CD4-positive, alpha-beta T cell treated with Interleukin-6 for 4 hours (primary cell): ENCODE data around the gene MYO1G.

Source experiments
- DNase-seq: peaks from one replicate; pipeline ENCODE4 v3.0.0-alpha.2; 2020; ENCODE audit warnings: mixed read lengths

Gene MYO1G

DNA sequence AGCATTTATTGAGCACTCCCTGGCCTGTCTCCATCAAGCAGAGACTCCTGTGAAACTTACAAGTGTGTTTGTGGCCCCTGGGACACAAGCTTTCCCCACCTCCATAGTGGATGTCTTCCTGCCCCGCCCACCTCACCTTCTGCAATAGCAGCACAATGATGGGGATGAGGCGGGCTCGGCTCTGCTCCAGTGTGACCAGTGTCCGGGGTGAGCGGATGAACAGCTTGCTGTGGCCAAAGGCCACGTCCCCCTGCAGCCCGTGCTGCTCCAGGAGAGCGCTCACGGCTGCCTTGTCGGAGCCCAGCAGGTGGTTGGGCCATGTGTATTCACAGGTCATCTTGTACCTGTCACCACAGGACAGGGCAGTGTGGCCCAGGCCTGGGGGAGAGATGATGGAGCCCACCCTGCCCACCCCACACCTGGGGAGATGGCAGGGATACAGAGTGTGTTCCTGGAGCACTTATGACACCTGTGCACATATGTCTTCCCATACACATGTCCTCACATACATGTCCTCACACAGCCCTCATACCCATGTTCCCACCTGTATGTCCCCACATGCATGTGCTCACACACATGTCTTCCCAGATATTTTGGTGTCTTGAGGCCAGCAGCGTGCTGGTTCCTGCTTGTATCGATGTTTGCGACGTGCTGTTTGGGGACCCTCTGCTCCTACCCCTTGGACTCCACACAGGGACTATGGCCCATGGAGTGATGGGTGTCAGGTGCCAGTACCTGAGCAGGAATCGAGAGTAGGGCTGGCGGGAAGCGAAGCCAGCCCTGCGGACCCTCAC is 12.7 kb downstream of the MYO1G start:
- no peak for DNase-seq

DNA sequence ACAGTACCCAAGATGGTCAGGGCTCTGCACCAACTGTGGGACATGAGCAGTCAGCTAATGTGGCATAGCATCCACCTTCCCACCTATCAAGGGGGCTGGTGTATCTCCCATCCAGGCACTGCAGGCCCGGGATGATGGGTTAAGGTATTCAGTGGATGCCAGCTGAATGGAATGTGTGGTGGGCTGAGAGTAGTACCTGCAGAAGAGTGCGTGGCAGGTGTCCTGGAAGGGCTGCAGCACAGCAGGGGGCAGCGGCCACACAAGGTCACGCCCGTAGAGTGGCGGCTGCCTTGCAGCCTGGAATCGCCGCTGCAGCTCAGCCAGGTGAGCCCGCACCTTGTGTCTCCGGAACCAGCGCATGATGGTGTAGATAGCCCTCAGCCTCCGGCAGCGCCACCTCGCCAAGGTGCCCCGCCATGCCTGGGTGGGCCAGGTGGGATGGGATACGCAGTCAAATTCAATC is 13.3 kb downstream of the MYO1G start:
- DNase-seq, result no peak

DNA sequence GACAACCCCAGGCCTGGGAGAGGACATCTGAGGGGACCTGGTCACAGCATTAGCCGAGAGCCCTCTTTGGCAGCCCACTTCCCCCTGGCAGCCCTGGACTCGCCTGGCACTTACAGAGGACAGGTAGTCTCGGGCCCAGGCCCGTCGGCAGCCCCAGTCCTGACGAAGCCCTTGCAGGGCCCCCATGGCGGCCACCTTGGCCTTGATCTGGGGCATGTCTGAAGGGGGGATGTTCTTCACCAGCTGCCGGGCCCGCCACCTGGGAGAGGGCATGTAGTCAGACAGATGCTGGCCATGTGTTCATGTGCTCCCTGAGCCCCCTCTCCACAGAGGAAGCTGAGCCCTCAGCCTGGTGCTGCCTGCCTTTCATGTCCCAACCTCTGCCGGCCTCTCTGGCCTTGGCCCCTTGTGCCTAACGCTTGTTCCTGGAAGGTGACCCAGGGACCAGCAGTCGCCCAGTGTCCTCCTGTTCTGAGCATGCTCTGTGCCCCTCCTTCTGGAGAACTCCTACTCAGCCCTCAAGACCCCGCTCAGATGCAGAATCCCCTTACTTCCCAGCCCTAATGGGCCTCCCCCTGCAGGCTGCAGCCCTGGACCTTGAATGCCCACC is 13.9 kb downstream of the MYO1G start:
- no peak for DNase-seq

DNA sequence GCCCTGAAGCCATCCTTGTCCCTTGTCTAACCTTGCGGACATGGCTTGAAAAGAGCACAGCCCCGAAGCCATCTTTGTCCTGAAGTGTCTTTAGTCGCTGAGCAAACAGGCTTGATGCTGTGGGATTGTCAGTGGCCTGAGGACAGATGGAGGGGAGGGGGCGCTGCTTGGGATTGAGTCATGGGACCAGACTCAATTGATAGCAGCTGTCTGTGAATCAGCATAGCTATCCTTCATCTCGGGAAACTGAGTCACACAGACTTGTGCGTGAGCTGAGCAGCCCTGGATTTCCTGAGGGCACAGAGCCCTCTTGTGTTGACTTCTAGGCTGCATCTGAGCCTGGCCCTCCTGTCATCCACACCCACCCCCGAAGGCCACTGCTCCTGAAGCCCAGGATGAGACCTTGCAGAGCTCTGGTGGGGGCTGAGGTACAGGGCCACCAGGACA is 14.4 kb downstream of the MYO1G start:
- DNase-seq, result no peak

DNA sequence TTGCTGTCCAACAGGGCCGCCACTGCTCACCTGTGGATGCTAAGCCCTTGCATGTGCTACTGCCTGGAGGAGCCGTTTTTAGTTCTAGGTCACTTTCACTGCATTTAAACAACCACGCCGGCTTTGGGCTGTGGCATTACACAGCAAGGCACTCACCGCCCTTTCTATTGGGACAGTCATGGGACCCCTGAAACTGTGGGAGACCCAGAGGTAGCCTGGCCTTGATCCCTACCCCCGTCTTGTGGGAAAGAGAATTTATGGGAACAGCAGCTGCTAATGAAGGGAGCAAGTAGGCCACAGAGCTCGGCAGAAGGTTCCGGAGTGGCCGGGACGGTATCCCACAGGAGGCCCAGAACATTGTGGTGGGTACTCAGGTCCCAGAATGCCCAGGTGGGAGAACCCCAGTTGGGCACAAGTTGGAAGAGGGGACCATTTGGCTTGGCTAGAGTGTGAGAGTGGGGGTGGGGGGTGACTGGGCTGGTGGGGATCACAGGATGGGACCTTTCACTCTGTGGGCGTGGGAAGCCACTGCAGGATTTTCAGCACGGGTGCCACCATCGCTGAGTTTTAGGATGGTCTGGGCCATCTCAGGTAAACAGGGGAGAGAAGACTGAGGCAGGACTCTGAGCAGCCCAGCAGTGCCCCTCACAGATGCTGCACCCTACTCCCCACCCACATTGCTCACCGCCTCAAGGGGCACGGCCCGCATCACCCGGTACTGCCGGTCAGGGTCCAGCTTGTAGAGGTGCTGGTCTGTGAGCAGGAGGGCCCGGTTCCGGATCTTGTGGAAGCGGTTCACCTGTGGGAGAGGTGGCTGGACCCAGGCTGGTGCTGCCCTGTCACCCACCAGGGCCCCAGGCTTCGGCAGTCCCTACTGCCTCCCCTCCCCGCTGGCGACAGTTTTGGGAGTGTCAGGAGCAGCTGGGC is 15.2 kb downstream of the MYO1G start:
- no peak for DNase-seq

DNA sequence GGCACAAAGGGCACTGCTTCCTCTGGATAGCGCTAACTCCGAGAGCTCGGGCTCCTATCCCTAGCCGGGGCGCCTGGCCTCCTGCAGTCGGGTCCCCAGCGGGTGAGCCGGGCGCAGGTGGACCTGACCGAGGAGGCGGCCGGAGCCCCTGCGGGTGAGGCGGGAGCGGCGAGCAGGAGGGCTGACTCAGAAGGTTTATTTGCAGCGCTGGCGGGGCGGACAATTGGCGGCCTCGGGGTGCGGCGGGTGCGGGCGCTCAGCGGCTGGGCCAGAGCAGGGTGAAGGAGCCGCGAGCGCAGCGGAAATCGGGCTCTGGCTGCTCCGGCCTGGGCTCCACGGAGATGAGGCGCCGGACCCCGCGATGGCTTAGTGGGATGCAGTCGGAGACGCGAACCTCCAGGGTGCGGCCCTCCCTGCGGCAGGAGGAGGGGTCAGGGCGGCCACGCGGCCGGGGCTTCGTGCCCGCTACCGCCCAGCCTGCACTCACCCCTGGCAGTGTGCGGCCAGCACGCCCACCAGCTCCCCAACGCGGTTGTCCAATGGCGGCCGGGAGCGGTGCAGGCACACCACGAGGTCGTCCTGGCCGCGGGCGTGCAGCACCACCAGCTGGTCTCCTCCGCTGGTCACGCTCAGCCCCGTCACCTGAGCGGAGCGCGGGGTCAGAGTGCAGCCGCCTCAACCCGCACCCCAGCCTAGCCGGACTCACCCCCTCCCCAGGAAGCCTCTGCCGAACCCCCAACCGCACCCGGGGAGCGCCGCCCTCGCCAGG is 16.1 kb downstream of the MYO1G start:
- DNase-seq, result no peak

DNA sequence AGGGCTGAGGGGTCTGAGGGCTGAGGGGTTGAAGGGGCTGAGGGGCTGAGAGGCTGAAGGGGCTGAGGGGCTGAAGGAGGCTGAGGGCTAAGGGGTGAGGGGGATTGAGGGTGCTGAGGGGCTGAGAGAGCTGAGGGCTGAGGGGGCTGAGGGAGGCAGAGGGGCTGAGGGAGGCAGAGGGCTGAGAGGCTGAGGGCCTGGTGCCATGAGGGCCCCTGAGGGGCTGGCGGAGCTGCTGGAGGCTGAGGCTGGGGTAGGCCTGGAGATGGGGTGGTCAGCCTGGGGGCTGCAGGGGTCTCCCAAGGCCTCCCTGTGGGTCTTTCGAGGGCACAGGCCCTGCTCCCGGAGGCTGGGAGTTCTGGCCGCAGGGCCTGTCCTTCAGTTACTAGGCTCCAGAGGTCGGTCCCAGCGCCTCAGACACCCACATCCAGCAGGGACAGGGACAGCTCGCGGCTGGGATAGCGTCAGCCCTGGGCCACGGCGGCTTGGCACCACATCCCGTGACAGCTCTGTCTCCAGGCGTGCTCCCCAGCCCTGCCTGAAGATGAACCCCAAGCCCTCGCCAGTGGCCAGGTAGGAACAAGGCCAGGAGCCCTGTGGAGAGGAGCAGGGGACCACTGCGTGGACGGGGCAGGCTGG is 16.9 kb downstream of the MYO1G start:
- no peak for DNase-seq

DNA sequence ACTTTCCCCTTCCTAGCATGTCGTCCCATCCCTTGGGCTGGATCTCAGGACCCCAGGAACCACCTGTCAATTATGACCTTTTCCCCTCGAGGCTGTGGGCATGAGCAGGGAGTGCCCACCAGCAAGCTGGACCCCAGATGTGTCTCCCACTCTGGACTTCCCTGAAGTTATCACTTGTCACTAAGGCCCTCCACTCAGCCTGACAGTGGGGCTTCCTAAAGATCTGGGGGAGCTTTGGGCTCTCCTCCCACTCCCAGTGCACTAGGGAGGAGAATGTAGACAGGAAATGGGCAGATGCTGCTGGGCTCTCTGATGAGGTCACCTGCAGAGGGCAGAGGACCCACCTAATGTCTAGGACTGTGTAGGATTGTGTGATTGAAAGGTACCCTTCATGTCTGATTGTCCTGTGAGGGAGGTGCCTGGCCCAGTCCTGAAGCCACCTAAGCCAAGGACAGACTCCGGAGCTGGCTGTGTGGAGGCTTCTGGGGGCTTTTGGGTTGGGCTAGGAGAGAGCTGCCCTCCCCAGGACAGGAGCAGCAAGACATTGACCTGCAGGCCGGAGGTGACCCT is 18.7 kb downstream of the MYO1G start:
- no peak for DNase-seq

DNA sequence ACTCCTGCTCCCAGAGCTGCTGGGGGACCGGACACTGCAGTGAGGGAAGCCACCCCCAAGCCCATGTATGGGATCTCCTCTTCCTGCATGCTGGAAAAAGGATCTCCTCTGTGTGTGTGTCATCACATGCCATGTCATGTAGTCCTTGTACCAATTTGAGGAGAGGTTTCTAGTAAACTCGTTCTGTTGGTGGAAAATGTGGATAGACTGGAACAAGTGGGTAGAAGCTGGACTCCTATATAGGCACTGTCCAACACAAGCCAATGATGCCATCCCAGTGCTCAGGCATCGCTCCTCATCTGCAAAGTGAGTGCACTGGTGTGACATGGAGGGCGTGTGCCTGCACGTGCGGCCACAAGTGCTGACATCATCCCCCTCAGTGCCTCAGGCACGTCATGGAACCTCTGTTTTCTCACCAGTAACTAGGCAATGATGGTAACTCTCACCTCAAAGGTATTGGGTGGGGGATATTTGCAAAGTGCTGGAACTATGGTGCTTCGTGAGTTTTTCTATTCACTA is 19.3 kb downstream of the MYO1G start:
- DNase-seq, result no peak

DNA sequence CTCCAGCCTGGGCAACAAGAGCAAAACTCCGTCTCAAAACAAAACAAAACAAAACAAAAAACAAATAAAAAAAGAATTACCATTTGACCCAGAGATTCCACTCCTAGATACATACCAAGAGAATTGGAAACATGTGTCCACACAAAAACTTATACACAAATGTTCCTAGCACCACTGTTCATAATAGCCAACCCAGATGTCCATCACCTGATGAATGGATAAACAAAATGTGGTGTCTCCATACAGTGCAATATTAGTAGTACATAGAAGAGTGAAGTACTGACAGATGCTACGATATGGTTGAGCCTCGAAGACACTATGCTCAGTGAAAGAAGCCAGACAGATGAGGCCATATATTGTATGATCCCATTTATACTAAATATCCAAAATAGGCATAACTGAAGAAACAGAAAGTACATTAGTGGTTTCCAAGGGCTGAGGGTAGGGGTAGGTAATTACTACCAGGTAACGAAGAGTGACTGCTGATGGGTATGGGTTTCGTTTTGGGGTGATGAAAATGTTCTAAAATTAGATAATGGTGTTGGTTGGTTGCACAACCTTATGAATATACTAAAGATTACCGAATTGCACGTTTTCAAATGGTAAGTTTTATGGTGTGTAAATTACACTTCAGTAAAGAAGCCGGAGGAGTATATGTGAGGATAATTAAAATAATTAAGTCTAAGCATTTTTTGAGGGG is 20.0 kb downstream of the MYO1G start:
- no peak for DNase-seq

DNA sequence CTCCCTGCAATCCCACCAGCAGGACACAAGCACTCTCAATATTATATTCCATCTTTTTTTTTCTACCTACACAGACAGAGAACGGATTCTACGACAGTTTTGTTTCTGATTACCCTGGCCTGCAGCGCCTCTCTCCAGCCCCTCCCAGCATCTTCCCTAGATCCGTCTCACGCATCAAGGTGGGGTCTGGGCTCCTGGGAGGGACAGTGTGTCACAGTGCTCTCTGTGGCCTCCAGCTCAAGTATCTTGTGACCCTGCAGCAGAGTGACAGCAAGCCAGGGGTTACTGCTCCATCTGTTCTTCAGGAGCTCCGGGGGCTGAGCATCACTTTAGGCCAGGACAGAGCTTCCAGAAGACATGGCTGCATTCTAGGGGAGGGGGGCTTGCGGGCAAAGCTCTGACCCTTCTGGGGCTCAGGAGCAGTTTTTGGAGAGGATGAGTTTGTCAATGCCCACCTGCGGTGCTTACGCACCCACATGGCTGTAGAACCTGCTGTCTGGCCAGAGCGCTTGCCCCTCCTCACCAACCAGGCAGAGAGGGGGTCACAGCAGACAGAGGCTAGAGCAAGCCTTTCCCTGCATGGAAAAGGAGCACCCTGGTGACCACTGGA is 22.6 kb downstream of the MYO1G start:
- no peak for DNase-seq

DNA sequence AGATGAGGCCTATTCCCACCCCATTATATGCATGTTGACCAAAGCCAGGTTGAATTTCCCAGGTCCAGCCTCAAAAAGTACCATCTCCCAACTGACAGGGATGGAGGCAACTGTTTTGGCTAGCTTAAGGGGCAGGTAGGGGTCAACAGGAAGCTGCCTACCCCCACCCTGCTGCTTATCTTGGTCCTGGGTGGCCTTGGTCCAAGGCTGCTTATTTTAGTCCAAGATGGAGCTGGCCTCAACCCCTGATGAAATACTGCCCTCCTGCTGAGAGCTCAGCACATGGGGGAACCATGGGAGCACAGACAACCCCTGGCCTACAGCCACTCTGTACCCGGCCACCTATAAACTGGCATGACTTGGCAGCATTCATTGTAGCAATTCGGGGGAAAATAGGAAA is 23.1 kb downstream of the MYO1G start:
- no peak for DNase-seq

DNA sequence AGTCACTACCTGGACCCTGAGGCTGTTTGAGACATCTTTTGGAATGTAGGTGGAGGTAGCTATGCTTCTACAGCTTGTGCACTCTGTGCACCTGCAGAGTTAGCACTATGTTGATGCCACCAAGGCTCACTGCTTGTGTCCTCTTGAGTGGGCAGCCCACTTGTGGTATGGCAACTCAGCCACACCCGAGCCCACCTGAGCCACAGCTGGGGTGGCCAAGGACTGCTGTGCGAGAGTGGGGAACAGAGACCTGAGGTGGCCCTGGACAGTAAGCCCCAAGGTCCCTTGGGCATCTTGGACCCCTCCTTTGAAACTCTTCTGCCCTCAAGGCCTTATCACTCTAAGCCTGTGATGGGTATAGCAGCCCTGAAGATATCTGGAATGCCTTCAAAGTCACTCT is 25.7 kb downstream of the MYO1G start:
- DNase-seq, result no peak

DNA sequence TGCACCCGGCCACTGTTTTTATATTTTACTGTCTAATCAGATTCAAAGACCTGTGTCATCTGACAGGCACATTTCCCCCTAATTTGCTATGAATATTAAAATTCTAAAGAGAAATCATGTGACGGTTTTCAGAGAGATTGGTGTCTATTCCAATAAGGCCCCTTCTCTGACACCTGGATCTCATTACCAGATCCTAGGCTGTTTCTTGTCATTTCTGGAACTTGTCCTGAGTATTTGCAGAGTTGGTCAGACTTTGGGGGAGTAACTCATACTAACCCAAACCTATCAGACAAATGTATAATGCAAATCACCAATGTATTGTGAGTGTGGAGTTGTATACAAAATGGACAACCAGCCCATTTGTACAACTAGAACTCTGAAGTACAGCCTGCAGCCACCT is 29.5 kb downstream of the MYO1G start:
- no peak for DNase-seq

DNA sequence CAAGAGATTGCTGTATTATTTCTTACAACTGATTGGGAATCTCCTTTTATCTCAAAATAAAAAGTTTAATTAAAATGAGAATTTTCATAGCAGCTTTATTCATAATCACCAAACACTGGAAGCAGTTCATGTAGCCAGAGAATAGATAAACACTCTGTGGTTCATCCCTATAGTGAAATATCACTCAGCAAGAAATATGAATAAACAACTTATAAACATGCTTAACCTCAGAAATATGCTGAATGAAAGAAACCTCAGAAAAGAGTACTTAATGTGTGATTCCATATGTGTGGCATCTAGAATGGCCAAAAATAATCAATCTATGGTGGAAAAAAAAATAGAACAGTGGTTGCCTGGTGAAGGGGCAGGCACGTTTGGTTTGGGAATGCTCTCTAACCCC is 33.3 kb downstream of the MYO1G start:
- no peak for DNase-seq

DNA sequence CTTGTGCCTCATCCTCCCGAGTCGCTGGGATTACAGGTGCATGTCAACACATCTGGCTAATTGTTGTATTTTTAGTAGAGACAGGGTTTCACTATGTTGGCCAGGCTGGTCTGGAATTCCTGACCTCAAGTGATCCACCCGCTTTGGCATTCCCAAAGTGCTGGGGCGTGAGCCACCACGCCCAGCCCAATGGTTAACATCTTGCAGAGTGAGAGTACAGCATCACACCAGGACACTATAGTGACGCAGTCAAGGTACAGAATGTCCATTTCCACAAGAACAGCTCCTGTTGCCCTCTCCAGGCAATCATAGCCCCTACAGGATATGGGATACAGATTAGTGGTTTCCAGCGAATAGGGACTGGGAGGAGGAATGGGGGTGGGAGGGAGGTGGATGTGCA is 34.0 kb downstream of the MYO1G start:
- DNase-seq, result no peak

DNA sequence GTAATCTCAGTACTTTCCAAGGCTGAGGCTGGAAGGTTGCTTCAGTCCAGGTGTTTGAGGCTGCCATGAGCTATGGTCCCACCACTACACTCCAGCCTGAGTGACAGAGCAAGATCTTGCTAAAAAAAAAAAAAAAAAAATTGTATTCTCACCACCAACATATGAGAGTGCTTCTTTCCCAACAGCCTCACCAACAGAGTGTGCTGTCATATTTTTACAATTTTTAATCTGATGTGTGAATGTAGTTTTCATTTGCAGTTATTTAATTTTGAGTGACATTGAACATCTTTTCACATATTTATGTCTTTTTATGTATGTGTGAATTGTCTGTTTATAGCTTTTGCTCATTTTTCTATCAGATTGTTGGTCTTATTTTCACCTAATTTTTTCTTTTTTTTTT is 35.2 kb downstream of the MYO1G start:
- no peak for DNase-seq

DNA sequence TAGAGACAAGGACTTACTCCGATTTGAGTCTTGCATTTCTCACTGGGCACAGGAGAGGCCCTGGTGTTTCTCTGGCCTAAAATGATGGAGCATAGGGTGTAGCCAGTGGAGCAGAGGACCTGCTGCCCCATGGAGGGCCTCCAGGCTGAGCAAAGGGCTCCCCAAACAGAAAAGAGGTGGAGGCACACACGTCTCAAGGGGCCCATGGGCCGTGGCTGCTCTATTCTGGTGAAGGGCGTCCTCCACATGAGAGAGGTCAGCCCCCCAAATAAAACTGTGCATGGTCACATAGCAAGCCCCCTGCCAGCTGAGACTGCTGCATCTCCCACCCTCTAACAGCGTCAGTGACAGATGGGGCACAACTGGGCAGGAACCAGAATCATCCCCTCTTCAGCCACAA is 41.4 kb downstream of the MYO1G start:
- DNase-seq, result no peak

DNA sequence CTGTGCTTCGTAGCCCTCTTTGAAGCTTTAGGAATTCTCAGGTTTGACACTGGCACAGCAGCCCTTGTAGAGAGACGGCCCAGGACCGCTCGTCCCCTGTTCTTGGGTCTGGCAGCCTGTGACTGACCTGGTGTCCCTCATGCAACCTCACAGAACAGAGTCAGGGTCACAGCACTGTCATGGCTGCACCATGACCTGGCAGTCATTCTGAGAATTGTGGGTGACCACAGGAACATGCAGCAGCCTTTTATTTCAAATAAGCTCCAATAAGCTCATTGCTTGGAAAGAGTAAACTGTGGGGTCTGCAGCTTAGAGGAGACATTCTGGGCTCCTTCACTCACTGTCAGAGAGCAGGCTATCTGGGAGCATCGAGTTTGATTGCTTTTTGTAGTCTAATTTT is 42.5 kb downstream of the MYO1G start:
- DNase-seq, result no peak

DNA sequence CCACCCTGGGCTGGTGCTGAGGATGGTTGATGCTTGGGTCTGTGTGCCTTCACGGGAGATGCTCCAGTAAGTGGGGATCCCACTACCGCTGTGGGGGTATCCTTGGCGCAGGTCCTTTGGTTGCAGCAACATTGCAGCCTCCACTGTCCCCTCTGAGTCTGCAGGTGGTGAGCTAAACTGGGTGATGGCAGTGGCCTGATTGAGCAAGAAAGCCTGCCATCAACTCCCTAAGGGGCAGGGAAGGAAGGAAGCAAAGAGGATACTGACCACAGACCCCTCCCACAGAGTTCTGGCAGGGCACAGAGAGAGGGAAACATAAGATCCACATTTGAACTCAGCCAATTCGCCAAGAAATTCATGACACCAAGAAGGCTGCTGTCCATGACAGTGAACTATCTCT is 43.2 kb downstream of the MYO1G start:
- no peak for DNase-seq

DNA sequence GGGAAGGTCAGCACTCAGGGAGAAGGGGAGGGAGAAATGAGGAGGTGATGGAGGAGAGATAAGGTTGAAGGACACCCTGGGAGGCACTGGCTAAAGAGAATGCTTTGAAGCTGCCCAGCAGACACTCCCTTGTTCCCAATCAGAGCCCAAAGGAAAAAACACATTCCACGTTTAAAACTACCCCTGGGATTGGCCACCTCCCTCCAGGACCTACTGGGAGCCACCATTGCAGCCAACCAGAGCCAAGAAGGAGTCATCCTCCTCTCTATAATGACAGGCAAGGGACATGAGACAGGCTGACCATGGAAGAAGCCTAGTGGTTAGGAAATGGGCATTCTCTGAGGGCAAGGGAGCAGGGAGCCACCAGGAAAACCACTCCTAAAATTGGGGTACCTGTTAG is 43.8 kb downstream of the MYO1G start:
- no peak for DNase-seq
